Esophagus squamous epithelium (tissue), 4 donors: ENCODE data around the gene TSPAN9.

ENCODE experiments used
- POLR2A ChIP-seq, 4 donors: fragments of 450-650 bp; IDR thresholded peaks; one replicate each; pipeline ENCODE4 v1.6.1; 2017; ENCODE audit warnings: antibody characterized with exemption in 4 of 4, mild to moderate bottlenecking in 4 of 4, moderate library complexity in 3 of 4
- TF ChIP-seq, protein P1 (sequence below), 6 experiments: fragments of 450-650 bp in 4 of 6; fragments of 200-600 bp in 2 of 6; sonication (generic) in 2 of 6; IDR thresholded peaks; one replicate each; pipeline ENCODE4 v1.5.1; 2016 to 2019; ENCODE audit warnings: antibody characterized with exemption in 6 of 6, mild to moderate bottlenecking in 4 of 6, moderate library complexity in 4 of 6

DNA sequence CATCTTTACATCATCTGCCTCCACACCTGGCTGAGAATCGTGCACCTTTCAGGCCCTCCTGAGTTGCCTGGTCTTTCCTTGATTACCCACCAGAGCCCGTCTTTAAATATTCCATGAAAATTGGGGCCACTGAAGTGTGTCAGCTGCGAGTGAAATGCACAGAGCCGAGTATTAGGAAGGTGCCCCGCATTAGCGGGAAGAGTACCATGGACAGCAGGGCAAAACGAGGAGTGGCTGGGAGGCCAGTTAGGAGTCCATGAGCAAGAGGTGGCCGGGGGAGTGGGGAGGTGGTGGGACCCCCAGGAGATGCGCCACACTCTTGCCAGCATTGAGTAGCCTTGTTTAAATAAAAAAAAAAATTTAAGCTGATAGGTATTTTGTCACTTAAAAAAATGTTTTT lies 99.6 kb downstream of the TSPAN9 start:
- TF ChIP-seq, protein P1, sequence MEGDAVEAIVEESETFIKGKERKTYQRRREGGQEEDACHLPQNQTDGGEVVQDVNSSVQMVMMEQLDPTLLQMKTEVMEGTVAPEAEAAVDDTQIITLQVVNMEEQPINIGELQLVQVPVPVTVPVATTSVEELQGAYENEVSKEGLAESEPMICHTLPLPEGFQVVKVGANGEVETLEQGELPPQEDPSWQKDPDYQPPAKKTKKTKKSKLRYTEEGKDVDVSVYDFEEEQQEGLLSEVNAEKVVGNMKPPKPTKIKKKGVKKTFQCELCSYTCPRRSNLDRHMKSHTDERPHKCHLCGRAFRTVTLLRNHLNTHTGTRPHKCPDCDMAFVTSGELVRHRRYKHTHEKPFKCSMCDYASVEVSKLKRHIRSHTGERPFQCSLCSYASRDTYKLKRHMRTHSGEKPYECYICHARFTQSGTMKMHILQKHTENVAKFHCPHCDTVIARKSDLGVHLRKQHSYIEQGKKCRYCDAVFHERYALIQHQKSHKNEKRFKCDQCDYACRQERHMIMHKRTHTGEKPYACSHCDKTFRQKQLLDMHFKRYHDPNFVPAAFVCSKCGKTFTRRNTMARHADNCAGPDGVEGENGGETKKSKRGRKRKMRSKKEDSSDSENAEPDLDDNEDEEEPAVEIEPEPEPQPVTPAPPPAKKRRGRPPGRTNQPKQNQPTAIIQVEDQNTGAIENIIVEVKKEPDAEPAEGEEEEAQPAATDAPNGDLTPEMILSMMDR (IDR thresholded peaks at IDR 0.05): no peak
- TF ChIP-seq POLR2A (IDR thresholded peaks at IDR 0.05): no peak
